GM21619 (cell line): Measurements from ENCODE around the gene BIRC2.
A peak's percentile ranks its signal among the peaks of the same experiment; 100 is the strongest.
"Not testable (repeated sequence)": the region's sequence is repeated elsewhere in the genome, so short reads cannot be mapped to it uniquely, and the experiment has no call there.

ENCODE experiments used
- ATAC-seq: cut with Tn5 transposase; IDR thresholded peaks from one replicate; pipeline ENCODE4 v1.9.1; 2021; ENCODE audit not compliant: unreplicated experiment

Gene BIRC2

GRCh38 chr11:102346748-102347461 lies at the start of gene BIRC2:
Gene BIRC2, plus strand, starts transcription at chr11:102347214. Its CDS starts 2,641 bp downstream, at chr11:102349855.
- peak; percentile 83 for ATAC-seq

- ATAC-seq: not testable (repeated sequence)
These were observed 46.2 kb upstream of the BIRC2 start for GRCh38 chr11:102300837-102301236.

- no peak for ATAC-seq
These were observed 44.8 kb upstream of the BIRC2 start for GRCh38 chr11:102302241-102302640.

GRCh38 chr11:102304686-102305085 lies 42.3 kb upstream of the BIRC2 start:
- ATAC-seq: no peak

- ATAC-seq: no peak
These were observed 41.5 kb upstream of the BIRC2 start for GRCh38 chr11:102305352-102306047.

- ATAC-seq: no peak
These were observed 40.9 kb upstream of the BIRC2 start for GRCh38 chr11:102306048-102306597.

- ATAC-seq: no peak
These were observed 39.9 kb upstream of the BIRC2 start for GRCh38 chr11:102306817-102307726.

GRCh38 chr11:102307727-102308038 lies 39.3 kb upstream of the BIRC2 start:
- ATAC-seq: no peak

- no peak for ATAC-seq
These were observed 37.1 kb upstream of the BIRC2 start for GRCh38 chr11:102309621-102310541.

- ATAC-seq: no peak
These were observed 34.3 kb upstream of the BIRC2 start for GRCh38 chr11:102312667-102313066.

GRCh38 chr11:102313238-102313940 lies 33.6 kb upstream of the BIRC2 start:
- no peak for ATAC-seq

GRCh38 chr11:102314784-102315183 lies 32.2 kb upstream of the BIRC2 start:
- no peak for ATAC-seq

- no peak for ATAC-seq
These were observed 30.6 kb upstream of the BIRC2 start for GRCh38 chr11:102316346-102316904.

GRCh38 chr11:102317099-102317767 lies 29.8 kb upstream of the BIRC2 start, which contains the start of gene BIRC3:
Gene BIRC3, plus strand, starts transcription at chr11:102317484. Its CDS starts 7,026 bp downstream, at chr11:102324510.
- ATAC-seq: peak; percentile 78

GRCh38 chr11:102317768-102318103 lies 29.3 kb upstream of the BIRC2 start:
- ATAC-seq: no peak

GRCh38 chr11:102318469-102318868 lies 28.5 kb upstream of the BIRC2 start:
- peak; percentile 9 for ATAC-seq

- ATAC-seq: no peak
These were observed 27.5 kb upstream of the BIRC2 start for GRCh38 chr11:102319544-102319943.

- ATAC-seq: no peak
These were observed 26.8 kb upstream of the BIRC2 start for GRCh38 chr11:102320188-102320587.

- ATAC-seq: no peak
These were observed 26.3 kb upstream of the BIRC2 start for GRCh38 chr11:102320679-102321078.
